Tibial artery (tissue), 4 donors: ENCODE data around the gene GPC6.
A peak's percentile ranks its signal among the peaks of the same experiment; 100 is the strongest.

Source experiments
- DNase-seq, 2 donors: peaks; one replicate each; pipeline ENCODE4 v3.0.0-alpha.2; 2019
- H3K27ac ChIP-seq, 2 donors: fragments of 200-600 bp; sonication (generic) in 1 of 2; 1 replicate in 1 of 2; 2 replicates in 1 of 2; pipeline ENCODE4 v1.5.1; 2018 to 2019; ENCODE audit warnings: mild to moderate bottlenecking in 1 of 2
- H3K27me3 ChIP-seq, 2 donors: fragments of 200-600 bp; sonication (generic) in 1 of 2; one replicate each; pipeline versions ENCODE4 v1.5.1 to v1.6.0; 2016 to 2019
- H3K36me3 ChIP-seq, 3 donors: fragments of 200-600 bp; sonication (generic) in 2 of 3; one replicate each; pipeline ENCODE4 v1.5.1; 2016 to 2019; ENCODE audit warnings: mild to moderate bottlenecking in 2 of 3
- H3K4me1 ChIP-seq, 4 donors: fragments of 200-600 bp; sonication (generic) in 2 of 4; 1 replicate in 3 of 4; 2 replicates in 1 of 4; pipeline ENCODE4 v1.5.1; 2016 to 2019
- H3K4me3 ChIP-seq, 2 donors: fragments of 200-600 bp; sonication (generic) in 1 of 2; 1 replicate in 1 of 2; 2 replicates in 1 of 2; pipeline ENCODE4 v1.5.1; 2018 to 2019; ENCODE audit warnings: mild to moderate bottlenecking in 2 of 2
- H3K9me3 ChIP-seq, 3 donors: fragments of 200-600 bp; sonication (generic) in 1 of 3; one replicate each; pipeline ENCODE4 v1.5.1; 2016 to 2019
- CTCF ChIP-seq, 2 experiments: fragments of 200-600 bp in 1 of 2; fragments of 450-650 bp in 1 of 2; IDR thresholded peaks; one replicate each; pipeline ENCODE4 v1.5.1; 2017 to 2019; ENCODE audit warnings: antibody characterized with exemption in 2 of 2, mild to moderate bottlenecking in 1 of 2, moderate library complexity in 1 of 2
- intact Hi-C: fragments of 100-400 bp; cut with DNase I; formaldehyde crosslinking; loops from one replicate; pipeline ENCODE4 v1.15.0; 2023; ENCODE audit warnings: low total_unique reads

Gene GPC6

DNA sequence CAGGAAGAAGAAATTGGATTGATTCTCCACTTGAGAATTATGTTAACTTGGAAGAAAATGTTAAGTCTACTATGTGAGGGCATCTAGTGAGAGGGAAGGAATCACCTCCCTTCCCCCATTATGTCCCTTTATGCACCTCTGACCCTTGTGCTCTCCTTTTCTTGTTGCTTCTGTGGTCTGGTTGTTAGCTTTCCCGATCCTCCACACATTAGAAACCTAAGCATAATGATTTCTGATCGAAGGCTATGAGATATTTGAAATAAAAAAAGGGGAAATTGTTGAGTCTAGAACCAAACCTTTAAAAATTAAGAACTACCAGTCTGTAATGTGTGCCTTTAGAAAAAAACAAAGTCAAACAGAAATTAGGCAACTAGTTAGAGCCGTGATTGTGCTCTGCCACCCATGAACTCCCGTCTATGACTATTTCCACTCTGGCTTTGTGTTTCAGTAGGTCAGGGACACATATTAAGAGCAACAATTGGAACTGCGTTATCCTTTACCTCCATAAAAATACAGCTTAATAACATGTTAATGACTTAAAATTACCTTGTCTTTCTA is 463 bp upstream of the GPC6 start:
- Histone ChIP-seq H3K9me3 (no peaks in the 10 kb centered on the region), H3K36me3 (no peaks in the 10 kb centered on the region), H3K4me1 (peaks cover 0 to 28% (median 11%) of the 10 kb centered on the region in 4 donors), H3K4me3 (peak overlapping the region; percentile 78 to 89), H3K27ac (peak overlapping the region; percentile 88 to 99), H3K27me3 (no peaks in the 10 kb centered on the region)
- TF ChIP-seq CTCF (IDR thresholded peaks at IDR 0.05) = no peak
- intact Hi-C loops = no loop called here
- DNase-seq = no peak

DNA sequence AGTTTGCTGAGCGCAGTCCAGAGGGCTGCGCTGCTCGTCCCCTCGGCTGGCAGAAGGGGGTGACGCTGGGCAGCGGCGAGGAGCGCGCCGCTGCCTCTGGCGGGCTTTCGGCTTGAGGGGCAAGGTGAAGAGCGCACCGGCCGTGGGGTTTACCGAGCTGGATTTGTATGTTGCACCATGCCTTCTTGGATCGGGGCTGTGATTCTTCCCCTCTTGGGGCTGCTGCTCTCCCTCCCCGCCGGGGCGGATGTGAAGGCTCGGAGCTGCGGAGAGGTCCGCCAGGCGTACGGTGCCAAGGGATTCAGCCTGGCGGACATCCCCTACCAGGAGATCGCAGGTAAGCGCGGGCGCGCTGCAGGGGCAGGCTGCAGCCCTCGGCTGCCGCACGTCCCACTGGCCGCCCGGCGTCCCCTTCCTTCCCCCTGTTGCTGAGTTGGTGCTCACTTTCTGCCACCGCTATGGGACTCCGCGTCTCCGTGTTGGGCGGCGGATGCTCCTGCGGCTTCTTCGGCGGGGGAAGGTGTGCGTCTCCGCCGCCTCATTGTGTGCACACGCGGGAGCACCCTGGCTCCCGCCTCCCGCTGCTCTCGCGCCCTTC is 772 bp downstream of the GPC6 start:
- intact Hi-C loops = no loop called here
- Histone ChIP-seq H3K36me3 (no peaks in the 10 kb centered on the region), H3K4me3 (peak overlapping the region; percentile 78 to 89), H3K27ac (peak overlapping the region; percentile 88 to 99), H3K4me1 (peaks cover 0 to 38% (median 11%) of the 10 kb centered on the region in 4 donors), H3K27me3 (no peaks in the 10 kb centered on the region), H3K9me3 (no peaks in the 10 kb centered on the region)
- TF ChIP-seq CTCF (IDR thresholded peaks at IDR 0.05) = no peak
- peak in 1 of 2 donors; percentile 70 for DNase-seq

DNA sequence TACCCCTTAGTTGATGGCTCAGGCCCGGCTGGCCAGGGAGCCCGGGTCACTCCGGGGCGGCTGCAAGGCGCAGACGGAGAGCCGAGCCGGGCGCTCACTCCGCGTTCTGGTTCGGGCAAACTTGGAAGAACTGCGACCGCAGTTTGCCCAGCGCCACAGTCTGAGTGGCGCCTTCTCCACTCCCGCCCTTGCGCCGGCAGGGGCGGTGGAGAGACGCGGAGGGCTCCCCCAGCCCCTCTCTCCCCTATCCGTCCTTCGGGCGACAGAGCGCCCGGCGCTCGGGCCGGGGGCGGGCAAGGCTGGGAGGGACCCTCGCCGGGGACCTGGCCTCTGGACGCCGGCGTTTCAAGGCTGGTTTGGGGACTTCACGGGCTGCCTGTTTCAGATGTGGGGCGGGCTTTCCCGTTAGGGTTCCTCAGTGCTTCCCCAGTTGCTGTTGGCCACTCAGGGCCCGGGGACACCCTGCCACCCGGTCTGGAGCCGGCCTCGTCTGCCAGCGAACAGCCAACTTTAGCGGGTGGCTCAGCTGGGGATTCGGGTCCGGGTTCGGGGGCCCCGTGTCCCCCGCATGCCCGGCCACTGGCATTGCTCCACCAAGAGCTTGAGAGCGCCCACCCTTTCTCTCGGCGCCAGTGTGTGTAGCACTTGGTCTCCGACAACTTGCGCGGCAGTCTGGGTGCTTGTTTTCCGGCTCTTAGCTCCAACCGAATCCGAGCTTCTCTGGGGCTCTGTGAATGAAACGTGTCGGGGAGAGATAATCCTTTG is 1.5 kb downstream of the GPC6 start:
- peak; percentile 40 to 63 for TF ChIP-seq CTCF (IDR thresholded peaks at IDR 0.05)
- Histone ChIP-seq H3K27me3 (no peaks in the 10 kb centered on the region), H3K36me3 (no peaks in the 10 kb centered on the region), H3K4me1 (peaks cover 0 to 43% (median 11%) of the 10 kb centered on the region in 4 donors), H3K27ac (peak overlapping the region; percentile 88 to 99), H3K4me3 (peak overlapping the region; percentile 78 to 89), H3K9me3 (no peaks in the 10 kb centered on the region)
- peak; percentile 68 to 86 for DNase-seq
- intact Hi-C loops = no loop called here

GRCh38 chr13:93228643-93228937 is 2.0 kb downstream of the GPC6 start:
- no peaks in the 10 kb centered on the region for H3K36me3 ChIP-seq
- intact Hi-C loops = no loop called here
- H3K9me3 ChIP-seq = no peaks in the 10 kb centered on the region
- peak overlapping the region; percentile 88 to 99 for H3K27ac ChIP-seq
- H3K4me3 ChIP-seq = peak overlapping the region; percentile 78 to 89
- H3K4me1 ChIP-seq = peaks cover 0 to 43% (median 11%) of the 10 kb centered on the region in 4 donors
- TF ChIP-seq CTCF (IDR thresholded peaks at IDR 0.05) = no peak
- no peaks in the 10 kb centered on the region for H3K27me3 ChIP-seq
- no peak for DNase-seq

DNA sequence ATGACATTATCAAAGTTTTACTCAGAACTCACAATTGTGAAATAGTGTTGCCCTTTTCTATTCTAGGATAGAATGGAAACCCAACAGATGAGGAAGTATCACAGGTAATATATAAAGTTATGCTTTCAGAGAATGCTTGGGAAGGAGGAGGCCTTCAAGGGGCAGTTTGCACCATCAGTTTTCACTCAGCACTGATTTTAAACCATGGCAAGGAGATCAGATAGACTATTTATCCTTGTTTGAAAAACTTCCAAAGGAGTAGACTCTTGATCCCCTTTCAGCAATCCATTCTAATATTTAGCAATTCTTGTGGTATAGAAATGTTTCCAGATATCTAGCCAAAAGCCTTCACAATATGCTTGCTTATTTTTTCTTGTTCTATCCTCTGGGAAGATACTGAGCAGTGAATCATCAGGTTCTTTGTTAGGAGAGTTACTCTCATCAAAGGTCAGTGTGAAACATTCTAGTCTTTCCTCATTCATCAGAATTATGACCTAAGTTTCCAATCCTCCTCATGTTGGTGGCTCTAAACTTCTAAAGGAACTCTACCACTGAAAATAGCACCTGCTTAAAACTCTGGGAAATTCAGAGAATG is 3.8 kb downstream of the GPC6 start:
- H3K4me1 ChIP-seq = peaks cover 0 to 56% (median 13%) of the 10 kb centered on the region in 4 donors
- no peaks in the 10 kb centered on the region for H3K36me3 ChIP-seq
- no peaks in the 10 kb centered on the region for H3K9me3 ChIP-seq
- TF ChIP-seq CTCF (IDR thresholded peaks at IDR 0.05) = no peak
- DNase-seq = no peak
- intact Hi-C loops = no loop called here
- peak overlapping the region; percentile 88 to 99 for H3K27ac ChIP-seq
- H3K27me3 ChIP-seq = no peaks in the 10 kb centered on the region
- no peak overlapping the region for H3K4me3 ChIP-seq
